Heart right ventricle (tissue), 16 donors: Measurements from ENCODE around the gene AFDN. TPM values are rescaled to one million over a fixed set of nuclear protein-coding genes. Genes with fewer than 3 reads are reported as not detected.

Experiments used
- ATAC-seq, 8 donors: fragments of 200-7000 bp; cut with Tn5 transposase; one replicate each; pipeline ENCODE4 v1.9.1; 2020; ENCODE audit warnings: mild to moderate bottlenecking in 8 of 8, moderate library complexity in 8 of 8, moderate number of reproducible peaks in 1 of 8
- DNase-seq, 2 donors: peaks; one replicate each; pipeline ENCODE4 v3.0.0-alpha.2; 2020
- H3K27ac ChIP-seq, 10 donors: fragments of 200-600 bp; sonication (generic) in 2 of 10; one replicate each; pipeline versions ENCODE4 v1.5.0 to v1.8.0; 2020 to 2022; ENCODE audit warnings: mild to moderate bottlenecking in 3 of 10
- H3K27me3 ChIP-seq, 7 donors: fragments of 200-600 bp; one replicate each; pipeline ENCODE4 v1.8.0; 2021 to 2022; ENCODE audit warnings: mild to moderate bottlenecking in 2 of 7
- H3K36me3 ChIP-seq, 9 donors: fragments of 200-600 bp; sonication (generic) in 1 of 9; one replicate each; pipeline versions ENCODE4 v1.5.0 to v1.8.0; 2020 to 2022; ENCODE audit warnings: mild to moderate bottlenecking in 2 of 9
- H3K4me1 ChIP-seq, 9 donors: fragments of 200-600 bp; sonication (generic) in 1 of 9; one replicate each; pipeline versions ENCODE4 v1.5.0 to v1.8.0; 2020 to 2022; ENCODE audit warnings: mild to moderate bottlenecking in 4 of 9
- H3K4me3 ChIP-seq, 10 donors: fragments of 200-600 bp; sonication (generic) in 2 of 10; one replicate each; pipeline versions ENCODE4 v1.5.0 to v1.8.0; 2020 to 2022; ENCODE audit warnings: mild to moderate bottlenecking in 7 of 10, moderate library complexity in 2 of 10
- H3K9me3 ChIP-seq, 11 donors: fragments of 200-600 bp in 10 of 11; sonication (generic) in 2 of 11; one replicate each; pipeline versions ENCODE4 v1.5.0 to v1.8.0; 2013 to 2022; ENCODE audit warnings: mild to moderate bottlenecking in 2 of 11, control low read depth in 1 of 11, moderate library complexity in 1 of 11
- WGBS, 2 donors: extraction: QIAGEN DNeasy Blood & Tissue Kit; methylation state at CpG; one replicate each; pipeline ENCODE4 v1.1.7; 2013; ENCODE audit warnings: inconsistent platforms in 1 of 2; 5-methylcytosine and 5-hydroxymethylcytosine counted together
- intact Hi-C, 10 donors: fragments of 100-400 bp; cut with DNase I; formaldehyde crosslinking; loops; one replicate each; pipeline versions ENCODE4 v1.11.1 to v1.14.2; 2022
- polyA plus RNA-seq, 2 donors: library from polyadenylated mRNA; stranded (reverse); fragments of 200-250 nt; gene quantifications; one replicate each; pipeline ENCODE4 v1.2.3, GENCODE V29; 2013
- total RNA-seq, 10 donors: library from RNA; stranded (reverse); fragmentation: NEBNext Ultra II Directional in 3 of 10; extraction: Animal tissue kit (Norgen Biotek cat#: 25700) in 3 of 10; gene quantifications; one replicate each; pipeline versions ENCODE4 v1.2.1 to v1.2.4, GENCODE V29; 2021 to 2023
- TF ChIP-seq, protein P1 (sequence below), 9 donors: fragments of 200-600 bp; sonication (generic) in 2 of 9; IDR thresholded peaks; one replicate each; pipeline versions ENCODE4 v1.5.0 to v1.8.0; 2021 to 2022; ENCODE audit warnings: antibody characterized with exemption in 9 of 9, mild to moderate bottlenecking in 5 of 9, moderate library complexity in 1 of 9
- donor health status: Arrhythmogenic right ventricular cardiomyopathy.
- donor health status: ischemic (EF 13 %, LVEDD 7.1; RV severe dilation, severe dysfunction).
- donor health status: healthy with polysubstance abuse.
- donor health status: DM: no; HTN: yes; CAD: no.
- donor health status: DM: no; HTN: no; CAD: no.
- donor health status: ischemic (EF 25% LVEDD 6.9; RV normal size, moderate dysfunction).
- donor health status: ischemic (EF 25% LVEDD 5.7; RV mildly dilated, moderate dysfunction).
- donor health status: healthy.
- donor health status: DM: yes; HTN: yes; CAD: no.
- donor health status: Ischemic cardiomyopathy.
- donor health status: ischemic (EF 35%, LVEDD 5.7; RV mildly dilated, moderate dysfunction).
- donor health status: nonischemic (EF 11% LVEDD 7.7; RV severe dilation, severe dysfunction).
- donor health status: DM: yes; HTN: yes; CAD: no.
- donor health status: PGD.
- donor health status: ischemic (EF 29% LVEDD 5.4; RV normal size, mild dysfunction).
- donor health status: nonischemic (EF 23%, LVEDD 6.1; RV moderate dilation, normal function).

AFDN gene
- total and polyA plus RNA-seq, 12 donors = 17.4 to 79.9 (median 58.0) TPM

DNA sequence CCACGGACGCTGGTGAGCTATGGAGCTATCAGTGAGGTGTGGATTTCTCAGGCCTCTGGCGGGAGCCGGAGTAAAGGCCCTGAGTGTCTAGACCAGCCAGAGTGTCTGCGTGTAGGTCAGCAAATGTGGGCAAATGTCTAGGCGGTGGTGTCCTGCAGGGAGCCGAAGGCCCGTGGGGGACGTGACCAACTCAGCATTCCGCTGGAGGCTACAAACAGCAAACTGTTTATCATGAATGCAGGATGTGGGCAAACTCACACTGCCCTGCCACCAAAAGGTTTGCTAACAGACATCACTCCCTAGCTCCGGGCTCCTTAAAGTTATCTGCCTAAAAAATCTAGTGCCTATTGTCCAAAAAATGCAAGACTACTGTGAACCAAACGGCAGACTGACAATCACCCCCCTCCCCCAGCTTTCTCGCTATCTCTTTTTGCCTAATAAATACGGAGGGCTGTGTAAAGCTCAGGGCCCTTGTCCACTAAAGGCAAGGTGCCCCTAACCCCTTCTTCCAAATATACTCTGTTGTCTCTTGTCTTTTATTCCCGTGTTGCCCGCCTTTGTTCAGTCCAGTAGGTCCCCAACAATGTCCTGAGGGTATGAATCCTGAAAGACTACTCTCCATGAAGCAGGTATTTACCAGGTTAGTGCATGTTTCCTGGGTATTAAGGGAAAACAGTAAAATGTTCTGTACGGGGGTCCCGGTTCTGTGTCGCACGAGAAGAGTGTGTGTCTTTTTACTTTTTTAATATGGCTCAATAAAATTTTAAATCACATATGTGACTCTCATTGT lies 29.0 kb upstream of the AFDN start:
- no peaks in the 10 kb centered on the region for H3K36me3 ChIP-seq
- peaks cover 0 to 35% (median 11%) of the 10 kb centered on the region in 9 donors for H3K4me1 ChIP-seq
- no peak for ATAC-seq
- WGBS, 2 donors = 87 to 93% methylated on average over 20 of the region's 20 CpGs
- no peak overlapping the region for H3K27ac ChIP-seq
- peaks cover 0 to 48% (median 7%) of the 10 kb centered on the region in 7 donors for H3K27me3 ChIP-seq
- DNase-seq = no peak
- TF ChIP-seq, protein P1, sequence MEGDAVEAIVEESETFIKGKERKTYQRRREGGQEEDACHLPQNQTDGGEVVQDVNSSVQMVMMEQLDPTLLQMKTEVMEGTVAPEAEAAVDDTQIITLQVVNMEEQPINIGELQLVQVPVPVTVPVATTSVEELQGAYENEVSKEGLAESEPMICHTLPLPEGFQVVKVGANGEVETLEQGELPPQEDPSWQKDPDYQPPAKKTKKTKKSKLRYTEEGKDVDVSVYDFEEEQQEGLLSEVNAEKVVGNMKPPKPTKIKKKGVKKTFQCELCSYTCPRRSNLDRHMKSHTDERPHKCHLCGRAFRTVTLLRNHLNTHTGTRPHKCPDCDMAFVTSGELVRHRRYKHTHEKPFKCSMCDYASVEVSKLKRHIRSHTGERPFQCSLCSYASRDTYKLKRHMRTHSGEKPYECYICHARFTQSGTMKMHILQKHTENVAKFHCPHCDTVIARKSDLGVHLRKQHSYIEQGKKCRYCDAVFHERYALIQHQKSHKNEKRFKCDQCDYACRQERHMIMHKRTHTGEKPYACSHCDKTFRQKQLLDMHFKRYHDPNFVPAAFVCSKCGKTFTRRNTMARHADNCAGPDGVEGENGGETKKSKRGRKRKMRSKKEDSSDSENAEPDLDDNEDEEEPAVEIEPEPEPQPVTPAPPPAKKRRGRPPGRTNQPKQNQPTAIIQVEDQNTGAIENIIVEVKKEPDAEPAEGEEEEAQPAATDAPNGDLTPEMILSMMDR (IDR thresholded peaks at IDR 0.05) = no peak
- H3K9me3 ChIP-seq = no peaks in the 10 kb centered on the region
- intact Hi-C loops = no loop called here
- H3K4me3 ChIP-seq = no peak overlapping the region

DNA sequence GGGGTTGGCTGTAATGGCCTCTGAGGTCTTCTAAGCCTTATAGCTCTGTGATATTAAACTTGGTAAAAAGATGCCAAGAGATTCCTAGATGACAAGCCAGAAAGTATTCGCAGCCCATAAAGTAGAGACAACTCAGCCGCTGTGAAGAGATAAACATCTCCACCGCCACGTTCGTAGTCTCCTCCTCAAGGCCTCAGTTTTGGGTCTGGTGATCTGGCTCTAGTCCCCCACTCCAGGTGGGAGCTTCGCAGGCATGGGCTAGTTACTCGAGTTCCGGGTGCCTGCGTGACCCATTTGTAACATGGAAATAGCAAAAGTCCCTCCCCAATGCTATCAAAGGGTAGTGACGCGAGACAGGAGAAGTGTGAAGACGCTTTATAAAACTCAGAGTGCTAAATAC lies 28.3 kb upstream of the AFDN start:
- intact Hi-C loops = no loop called here
- Histone ChIP-seq H3K27me3 (peaks cover 0 to 48% (median 7%) of the 10 kb centered on the region in 7 donors), H3K4me1 (peaks cover 0 to 35% (median 11%) of the 10 kb centered on the region in 9 donors), H3K9me3 (no peaks in the 10 kb centered on the region), H3K36me3 (no peaks in the 10 kb centered on the region), H3K4me3 (no peak overlapping the region), H3K27ac (no peak overlapping the region)
- no peak for DNase-seq
- WGBS, 2 donors = 90 to 95% methylated on average over 12 of the region's 12 CpGs
- no peak for ATAC-seq
- TF ChIP-seq, protein P1 (IDR thresholded peaks at IDR 0.05) = no peak

GRCh38 chr6:167799033-167799821 lies 27.5 kb upstream of the AFDN start:
- ATAC-seq = peak in 7 of 8 donors; percentile 37 to 72 (median 53)

GRCh38 chr6:167800549-167800948 lies 26.2 kb upstream of the AFDN start:
- DNase-seq = no peak
- H3K36me3 ChIP-seq = no peaks in the 10 kb centered on the region
- 88 to 98% methylated on average over 6 of the region's 6 CpGs for WGBS, 2 donors
- H3K27ac ChIP-seq = no peak overlapping the region
- no peak overlapping the region for H3K4me3 ChIP-seq
- H3K9me3 ChIP-seq = no peaks in the 10 kb centered on the region
- H3K4me1 ChIP-seq = peaks cover 0 to 29% (median 11%) of the 10 kb centered on the region in 9 donors
- TF ChIP-seq, protein P1 (IDR thresholded peaks at IDR 0.05) = no peak
- H3K27me3 ChIP-seq = peaks cover 0 to 31% (median 7%) of the 10 kb centered on the region in 7 donors
- no peak for ATAC-seq
- intact Hi-C loops = no loop called here

More at GRCh38 chr6:167799033-167799821, 27.5 kb upstream of the AFDN start:
- TF ChIP-seq, protein P1 (IDR thresholded peaks at IDR 0.05) = peak in 3 of 9 donors; percentile 16 to 20 (median 16)
- DNase-seq = no peak
- WGBS, 2 donors = 46 to 57% methylated on average over 23 of the region's 23 CpGs
- peaks cover 0 to 44% (median 7%) of the 10 kb centered on the region in 7 donors for H3K27me3 ChIP-seq
- intact Hi-C loops = no loop called here
- H3K36me3 ChIP-seq = no peaks in the 10 kb centered on the region
- H3K27ac ChIP-seq = no peak overlapping the region
- H3K4me1 ChIP-seq = peaks cover 0 to 35% (median 11%) of the 10 kb centered on the region in 9 donors
- H3K9me3 ChIP-seq = no peaks in the 10 kb centered on the region
- no peak overlapping the region for H3K4me3 ChIP-seq
